H1 (cell line): ENCODE data around the gene PNPLA8. TPM values are rescaled to one million over a fixed set of nuclear protein-coding genes. Genes with fewer than 3 reads are reported as not detected.
A peak's percentile ranks its signal among the peaks of the same experiment; 100 is the strongest.

Source experiments
- CTCF ChIA-PET: fragments of 300-600 bp; sonication (Branson Sonifier 250); formaldehyde crosslinking; loops from one replicate; lab custom pipeline; 2021; ENCODE audit not compliant: partially characterized antibody; lab: Charles Lee
- POLR2A ChIA-PET: fragments of 300-600 bp; sonication (Branson Sonifier 250); formaldehyde crosslinking; loops from one replicate; lab custom pipeline; 2021; ENCODE audit warnings: inconsistent platforms; ENCODE audit not compliant: partially characterized antibody; lab: Charles Lee
- DNase-seq, 2 experiments: peaks; one replicate each; pipeline versions ENCODE4 v3.0.0 to v3.0.0-alpha.2; 2010 to 2022; ENCODE audit warnings: low spot score in 2 of 2, low read depth in 1 of 2, mixed read lengths in 1 of 2
- FAIRE-seq: peaks from 2 replicates; lab custom pipeline; 2011; peaks lifted over from hg19 to GRCh38; lab: Jason Lieb, UNC
- H2AFZ ChIP-seq: 2 replicates; pipeline ENCODE4 v1.8.1; 2012; ENCODE audit warnings: low read length, inconsistent platforms
- H2AK5ac ChIP-seq: 2 replicates; pipeline ENCODE4 v1.6.1; 2013; ENCODE audit warnings: low read depth, low read length
- H2BK120ac ChIP-seq: replicated peaks from 2 replicates; pipeline ENCODE3; 2013; ENCODE audit warnings: low read depth, low read length, inconsistent platforms
- H2BK12ac ChIP-seq: 2 replicates; pipeline ENCODE4 v1.6.1; 2013; ENCODE audit warnings: low read depth, low read length
- H2BK15ac ChIP-seq: 2 replicates; pipeline ENCODE4 v1.6.1; 2013; ENCODE audit warnings: low read length
- H2BK20ac ChIP-seq: 2 replicates; pipeline ENCODE4 v1.6.1; 2013; ENCODE audit warnings: low read length
- H2BK5ac ChIP-seq: 2 replicates; pipeline ENCODE4 v1.6.1; 2013; ENCODE audit warnings: low read depth, low read length
- H3K14ac ChIP-seq: 2 replicates; pipeline ENCODE4 v1.6.1; 2013; ENCODE audit warnings: inconsistent platforms; ENCODE audit not compliant: insufficient read length
- H3K18ac ChIP-seq: 2 replicates; pipeline ENCODE4 v1.6.1; 2013; ENCODE audit warnings: low read length; ENCODE audit errors: extremely low read depth
- H3K23ac ChIP-seq: 2 replicates; pipeline ENCODE4 v1.6.1; 2013; ENCODE audit warnings: inconsistent platforms; ENCODE audit not compliant: insufficient read length
- H3K23me2 ChIP-seq: 2 replicates; pipeline ENCODE4 v1.6.1; 2013; ENCODE audit warnings: low read depth, low read length
- H3K27ac ChIP-seq: 2 replicates; pipeline ENCODE4 v1.6.1; 2011; ENCODE audit warnings: low read depth, low read length, inconsistent platforms
- H3K27me3 ChIP-seq, 4 experiments: replicated peaks in 1 of 4; 1 replicate in 1 of 4; 2 replicates in 3 of 4; pipeline versions ENCODE4 v1.6.1 to v1.8.1; 2011 to 2013; ENCODE audit warnings: low read length in 3 of 4, mild to moderate bottlenecking in 3 of 4, inconsistent platforms in 2 of 4, mixed read lengths in 2 of 4, moderate library complexity in 1 of 4; ENCODE audit not compliant: control insufficient read depth in 3 of 4, insufficient read depth in 3 of 4; ENCODE audit errors: extremely low read depth in 1 of 4
- H3K36me3 ChIP-seq, 4 experiments: 2 replicates each; pipeline versions ENCODE4 v1.6.1 to v1.8.1; 2011 to 2013; ENCODE audit warnings: mild to moderate bottlenecking in 4 of 4, low read length in 3 of 4, moderate library complexity in 2 of 4, control low read depth in 1 of 4, inconsistent platforms in 1 of 4; ENCODE audit not compliant: insufficient read depth in 4 of 4, control insufficient read depth in 2 of 4
- H3K4ac ChIP-seq: replicated peaks from 2 replicates; pipeline ENCODE3; 2013; ENCODE audit warnings: low read length, low read depth, mixed read lengths, inconsistent platforms; ENCODE audit not compliant: insufficient read length
- H3K4me1 ChIP-seq, 4 experiments: replicated peaks in 1 of 4; 1 replicate in 1 of 4; 2 replicates in 3 of 4; pipeline versions ENCODE4 v1.6.1 to v1.8.1; 2011 to 2013; ENCODE audit warnings: low read length in 3 of 4, inconsistent platforms in 2 of 4, mixed read lengths in 1 of 4; ENCODE audit not compliant: insufficient read depth in 4 of 4, control insufficient read depth in 3 of 4
- H3K4me2 ChIP-seq, 2 experiments: 2 replicates each; pipeline versions ENCODE4 v1.6.1 to v1.8.1; 2011 to 2013; ENCODE audit warnings: low read depth in 2 of 2, low read length in 2 of 2, control low read depth in 1 of 2, inconsistent platforms in 1 of 2, mild to moderate bottlenecking in 1 of 2; ENCODE audit not compliant: insufficient read depth in 1 of 2
- H3K4me3 ChIP-seq, 4 experiments: fragments of 200-600, 300-600 bp in 1 of 4; sonication (generic), shearing (Covaris generic), sonication (Bioruptor Twin) in 1 of 4; 2 replicates each; pipeline versions ENCODE4 v1.5.1 to v1.8.1; 2011 to 2016; ENCODE audit warnings: low read length in 4 of 4, low read depth in 3 of 4, control low read depth in 2 of 4, inconsistent platforms in 2 of 4, mild to moderate bottlenecking in 2 of 4, mixed read lengths in 1 of 4, moderate library complexity in 1 of 4; ENCODE audit not compliant: insufficient read depth in 2 of 4; ENCODE audit errors: extremely low read depth in 1 of 4
- H3K56ac ChIP-seq: replicated peaks from 2 replicates; pipeline ENCODE3; 2013; ENCODE audit warnings: low read depth, mild to moderate bottlenecking, mixed read lengths, low read length, inconsistent platforms; ENCODE audit not compliant: insufficient read length
- H3K79me1 ChIP-seq: 2 replicates; pipeline ENCODE4 v1.6.1; 2013; ENCODE audit warnings: low read depth, low read length, control low read depth
- H3K79me2 ChIP-seq, 2 experiments: 2 replicates each; pipeline versions ENCODE4 v1.6.1 to v1.8.1; 2012 to 2013; ENCODE audit warnings: low read length in 2 of 2, mild to moderate bottlenecking in 2 of 2, inconsistent platforms in 1 of 2; ENCODE audit not compliant: insufficient read depth in 2 of 2, control insufficient read depth in 1 of 2
- H3K9ac ChIP-seq, 4 experiments: replicated peaks in 1 of 4; 1 replicate in 1 of 4; 2 replicates in 3 of 4; pipeline versions ENCODE4 v1.6.1 to v1.8.1; 2011 to 2013; ENCODE audit warnings: low read depth in 3 of 4, low read length in 3 of 4, control low read depth in 2 of 4, mild to moderate bottlenecking in 2 of 4, moderate library complexity in 2 of 4, inconsistent platforms in 1 of 4; ENCODE audit errors: extremely low read depth in 1 of 4
- H3K9me3 ChIP-seq, 2 experiments: 2 replicates each; pipeline versions ENCODE4 v1.6.1 to v1.8.1; 2012 to 2013; ENCODE audit warnings: mild to moderate bottlenecking in 2 of 2, moderate library complexity in 2 of 2, control low read depth in 1 of 2, inconsistent platforms in 1 of 2, low read depth in 1 of 2, low read length in 1 of 2, mixed read lengths in 1 of 2; ENCODE audit not compliant: insufficient read depth in 2 of 2
- H4K20me1 ChIP-seq, 2 experiments: replicated peaks in 1 of 2; 2 replicates each; pipeline versions ENCODE3 to v1.8.1; 2011 to 2013; ENCODE audit warnings: inconsistent platforms in 2 of 2, low read length in 2 of 2, mild to moderate bottlenecking in 1 of 2; ENCODE audit not compliant: insufficient read depth in 2 of 2, control insufficient read depth in 1 of 2
- H4K5ac ChIP-seq: 2 replicates; pipeline ENCODE4 v1.6.1; 2013; ENCODE audit warnings: low read length, low read depth, mixed read lengths, inconsistent platforms; ENCODE audit not compliant: insufficient read length
- H4K8ac ChIP-seq: 2 replicates; pipeline ENCODE4 v1.8.0; 2013; ENCODE audit warnings: mild to moderate bottlenecking, moderate library complexity, low read length, inconsistent platforms; ENCODE audit not compliant: insufficient read depth; ENCODE audit errors: extremely low read depth
- H4K91ac ChIP-seq: replicated peaks from 2 replicates; pipeline ENCODE3; 2013; ENCODE audit warnings: low read length, mixed read lengths, inconsistent platforms; ENCODE audit not compliant: insufficient read length
- CTBP2 ChIP-seq: IDR thresholded peaks from 2 replicates; pipeline ENCODE4 v1.7.0; 2011; ENCODE audit warnings: borderline replicate concordance, mild to moderate bottlenecking, moderate library complexity, mixed read lengths, low read length; ENCODE audit not compliant: insufficient read depth, insufficient read length
- EGR1 ChIP-seq: IDR thresholded peaks from 2 replicates; pipeline ENCODE4 v1.6.1; 2011; ENCODE audit warnings: low read depth, low read length, borderline replicate concordance
- PHF8 ChIP-seq: fragments of 200-600 bp; sonication (generic); conservative IDR thresholded peaks from 2 replicates; pipeline ENCODE4 v1.7.1; 2012; ENCODE audit warnings: low read depth, mild to moderate bottlenecking, inconsistent platforms, low read length, moderate library complexity
- POLR2A ChIP-seq, 2 experiments: IDR thresholded peaks; 1 replicate in 1 of 2; 2 replicates in 1 of 2; pipeline ENCODE4 v1.6.1; 2011; ENCODE audit warnings: low read depth in 2 of 2, low read length in 2 of 2, mild to moderate bottlenecking in 2 of 2; ENCODE audit errors: control extremely low read depth in 1 of 2
- WGBS, 2 experiments: shearing (Covaris generic) in 1 of 2; methylation state at CpG; one replicate each; pipeline versions ENCODE4 v1.1.6 to v1.1.7; 2013 to 2015; ENCODE audit warnings: low lambda C conversion rate in 2 of 2, mixed read lengths in 2 of 2, inconsistent platforms in 1 of 2, low coverage in 1 of 2, missing lambda C conversion rate in 1 of 2; ENCODE audit not compliant: insufficient replicate concordance in 2 of 2, insufficient coverage in 1 of 2, insufficient read length in 1 of 2; ENCODE audit errors: extremely low coverage in 1 of 2, missing lambda C conversion rate in 1 of 2; 5-methylcytosine and 5-hydroxymethylcytosine counted together
- polyA plus RNA-seq, 7 experiments: library from polyadenylated mRNA; depleted of rRNA in 3 of 7; stranded (reverse) in 5 of 7; unstranded in 2 of 7; fragments of >200 nt in 5 of 7; fragments of 200-250 nt in 2 of 7; gene quantifications; 1 replicate in 5 of 7; 2 replicates in 1 of 7; 4 replicates in 1 of 7; pipeline versions ENCODE4 v1.2.1 to v1.2.3, GENCODE V29; 2011 to 2013; ENCODE audit warnings: missing spikeins in 2 of 7, mixed read lengths in 2 of 7
- total RNA-seq: library from RNA; stranded (reverse); fragmentation: NEBNext Ultra II Directional; extraction: Animal tissue kit (Norgen Biotek cat#: 25700); gene quantifications from 2 replicates; pipeline ENCODE4 v1.2.1, GENCODE V29; 2021
- TF ChIP-seq, protein P1 (sequence below), 3 experiments: IDR thresholded peaks; 1 replicate in 2 of 3; 2 replicates in 1 of 3; pipeline versions ENCODE4 v1.5.1 to v1.6.1; 2011; ENCODE audit warnings: low read length in 3 of 3, mild to moderate bottlenecking in 3 of 3, inconsistent platforms in 2 of 3, low read depth in 1 of 3, moderate library complexity in 1 of 3; ENCODE audit not compliant: insufficient read depth in 1 of 3; ENCODE audit errors: control extremely low read depth in 1 of 3

The PNPLA8 gene
- total and polyA plus RNA-seq, 2 of the 8 experiments (the other 6 are each of a cell fraction or from before 2014, with no cell fraction given): 3.8 to 11.2 TPM

DNA sequence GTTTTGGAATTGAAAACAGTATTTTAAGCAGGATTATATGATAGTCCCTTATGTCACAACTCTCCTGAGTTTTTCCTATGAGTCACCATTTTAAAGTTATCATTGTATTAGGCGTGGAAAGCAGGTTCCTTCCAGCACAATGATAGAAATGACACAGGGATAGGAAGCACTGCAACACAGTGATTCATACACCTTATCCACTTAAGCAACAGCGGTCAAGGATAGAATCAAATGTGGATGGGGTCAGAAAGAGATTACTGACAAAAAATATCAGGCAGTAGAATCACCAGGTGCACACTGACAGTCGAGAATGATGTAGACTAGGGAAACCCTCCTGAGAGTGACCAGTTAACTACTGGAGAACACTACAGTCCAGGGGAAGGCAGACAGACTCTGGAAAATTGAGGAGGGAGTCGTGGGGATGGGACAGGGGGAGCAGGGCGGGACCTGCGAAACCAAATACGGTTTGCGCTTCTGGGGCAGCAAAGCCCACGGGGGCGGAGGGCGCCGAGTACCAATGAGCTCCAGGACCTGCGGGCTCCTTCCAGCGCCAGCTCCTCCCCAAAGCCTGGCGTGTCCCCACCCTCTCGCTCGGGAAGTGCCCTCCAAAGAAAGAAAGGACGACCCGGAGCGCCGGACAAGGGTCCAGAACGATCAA lies 479 bp downstream of the PNPLA8 start:
- no peak overlapping the region for H2BK20ac ChIP-seq
- CTCF ChIA-PET: interaction anchor here (0.6 to 2.6 kb wide), 7 partner anchors 24 to 409 kb away, joined by 3 to 8 read pairs (median 5); no protein-coding TSS in a partner anchor
- H3K9ac ChIP-seq: peak overlapping the region; percentile 64 to 87 (median 84)
- H4K91ac ChIP-seq: no peak overlapping the region
- H3K14ac ChIP-seq: no peak overlapping the region
- 1% methylated on average over 21 of the region's 22 CpGs; no CpG with 5 or more reads in 1 of the 2 experiments for WGBS, 2 experiments
- H2BK12ac ChIP-seq: no peak overlapping the region
- H2BK120ac ChIP-seq: no peak overlapping the region
- no peaks in the 10 kb centered on the region for H4K20me1 ChIP-seq
- H3K9me3 ChIP-seq: no peaks in the 10 kb centered on the region
- peak overlapping the region; percentile 85 for H4K5ac ChIP-seq
- H3K4me2 ChIP-seq: peak overlapping the region; percentile 80 to 93
- no peak overlapping the region for H3K4ac ChIP-seq
- H3K79me1 ChIP-seq: 0 out of 2 replicates have a peak, but pooled peaks cover 4% of the 10 kb centered on the region
- FAIRE-seq (no peak), DNase-seq (peak in 1 of 2 experiments; percentile 69)
- H3K56ac ChIP-seq: peak overlapping the region; percentile 62
- H3K4me3 ChIP-seq: peak overlapping the region; percentile 73 to 95 (median 86)
- H3K27me3 ChIP-seq: no peaks in the 10 kb centered on the region
- H2BK5ac ChIP-seq: peak overlapping the region; percentile 84
- POLR2A ChIA-PET: interaction anchor here (0.7 to 4.7 kb wide), 7 partner anchors 8 to 69 kb away, joined by 3 to 21 read pairs (median 3); partner anchors contain the start of genes DNAJB9, NRCAM and THAP5
- TF ChIP-seq, protein P1, sequence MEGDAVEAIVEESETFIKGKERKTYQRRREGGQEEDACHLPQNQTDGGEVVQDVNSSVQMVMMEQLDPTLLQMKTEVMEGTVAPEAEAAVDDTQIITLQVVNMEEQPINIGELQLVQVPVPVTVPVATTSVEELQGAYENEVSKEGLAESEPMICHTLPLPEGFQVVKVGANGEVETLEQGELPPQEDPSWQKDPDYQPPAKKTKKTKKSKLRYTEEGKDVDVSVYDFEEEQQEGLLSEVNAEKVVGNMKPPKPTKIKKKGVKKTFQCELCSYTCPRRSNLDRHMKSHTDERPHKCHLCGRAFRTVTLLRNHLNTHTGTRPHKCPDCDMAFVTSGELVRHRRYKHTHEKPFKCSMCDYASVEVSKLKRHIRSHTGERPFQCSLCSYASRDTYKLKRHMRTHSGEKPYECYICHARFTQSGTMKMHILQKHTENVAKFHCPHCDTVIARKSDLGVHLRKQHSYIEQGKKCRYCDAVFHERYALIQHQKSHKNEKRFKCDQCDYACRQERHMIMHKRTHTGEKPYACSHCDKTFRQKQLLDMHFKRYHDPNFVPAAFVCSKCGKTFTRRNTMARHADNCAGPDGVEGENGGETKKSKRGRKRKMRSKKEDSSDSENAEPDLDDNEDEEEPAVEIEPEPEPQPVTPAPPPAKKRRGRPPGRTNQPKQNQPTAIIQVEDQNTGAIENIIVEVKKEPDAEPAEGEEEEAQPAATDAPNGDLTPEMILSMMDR (IDR thresholded peaks at IDR 0.05; ENCODE audit: control extremely low read depth in 1 of 3, insufficient read depth in 1 of 3, low read depth in 1 of 3, low read length in 3 of 3): peak in 1 of 3 experiments; percentile 14; a peak in 1 of 4 replicates
- peak; percentile 83; the same call in 1 of the 2 replicates for TF ChIP-seq PHF8
- TF ChIP-seq POLR2A (IDR thresholded peaks at IDR 0.05; ENCODE audit: control extremely low read depth in 1 of 2, low read depth in 2 of 2, low read length in 2 of 2): peak in 1 of 2 experiments; percentile 66; a peak in 1 of 3 replicates
- no peak for TF ChIP-seq CTBP2
- peak; percentile 26; the same call in 1 of the 2 replicates for TF ChIP-seq EGR1
- TF ChIP-seq, all 59 proteins: peak for 4
- no peak overlapping the region for H2BK15ac ChIP-seq
- peaks cover 4% of the 10 kb centered on the region; the same call in 1 of the 2 replicates for H3K23me2 ChIP-seq
- no peak overlapping the region for H2AK5ac ChIP-seq
- peaks cover 0 to 43% of the 10 kb centered on the region in 2 experiments; a peak in 3 of 4 replicates for H3K79me2 ChIP-seq
- peak overlapping the region; percentile 51; the same call in 1 of the 2 replicates for H3K18ac ChIP-seq
- peak overlapping the region; percentile 86 for H3K27ac ChIP-seq
- peaks cover 2 to 18% (median 9%) of the 10 kb centered on the region in 4 experiments; a peak in 4 of 7 replicates for H3K4me1 ChIP-seq
- peak overlapping the region; percentile 14; the same call in 1 of the 2 replicates for H2AFZ ChIP-seq
- H3K23ac ChIP-seq: no peak overlapping the region
- H4K8ac ChIP-seq: peak overlapping the region; percentile 88; the same call in 1 of the 2 replicates
- no peaks in the 10 kb centered on the region for H3K36me3 ChIP-seq
